Breast epithelium (tissue), 4 donors: ENCODE data around the gene GLE1. TPM values are rescaled to one million over a fixed set of nuclear protein-coding genes. Genes with fewer than 3 reads are reported as not detected.

Experiments
- DNase-seq, 2 donors: peaks; one replicate each; pipeline ENCODE4 v3.0.0-alpha.2; 2019; ENCODE audit warnings: low spot score in 2 of 2
- H3K27ac ChIP-seq, 2 donors: fragments of 200-600 bp; sonication (generic) in 1 of 2; one replicate each; pipeline ENCODE4 v1.5.1; 2016 to 2019; ENCODE audit warnings: mild to moderate bottlenecking in 1 of 2
- H3K27me3 ChIP-seq, 2 donors: fragments of 200-600 bp; sonication (generic) in 1 of 2; one replicate each; pipeline versions ENCODE4 v1.5.1 to v1.6.0; 2017 to 2019; ENCODE audit warnings: control low read depth in 1 of 2, mild to moderate bottlenecking in 1 of 2
- H3K36me3 ChIP-seq: fragments of 200-600 bp; one replicate; pipeline ENCODE4 v1.5.1; 2019
- H3K4me1 ChIP-seq, 2 donors: fragments of 200-600 bp; sonication (generic); one replicate each; pipeline ENCODE4 v1.5.1; 2016 to 2019; ENCODE audit warnings: control low read depth in 1 of 2
- H3K4me3 ChIP-seq, 3 donors: fragments of 200-600 bp; sonication (generic); 1 replicate in 2 of 3; 2 replicates in 1 of 3; pipeline ENCODE4 v1.5.1; 2016 to 2019; ENCODE audit warnings: mild to moderate bottlenecking in 3 of 3, moderate library complexity in 2 of 3
- H3K9me3 ChIP-seq, 2 donors: fragments of 200-600 bp; sonication (generic) in 1 of 2; one replicate each; pipeline ENCODE4 v1.5.1; 2016 to 2019; ENCODE audit warnings: control low read depth in 1 of 2
- CTCF ChIP-seq, 3 donors: fragments of 450-650 bp; IDR thresholded peaks; one replicate each; pipeline ENCODE4 v1.5.1; 2016 to 2017; ENCODE audit warnings: antibody characterized with exemption in 3 of 3, mild to moderate bottlenecking in 3 of 3, moderate library complexity in 3 of 3
- POLR2A ChIP-seq: fragments of 450-650 bp; IDR thresholded peaks from one replicate; pipeline ENCODE4 v1.6.1; 2016; ENCODE audit warnings: antibody characterized with exemption, mild to moderate bottlenecking, moderate library complexity
- POLR2AphosphoS5 ChIP-seq, 3 donors: sonication (generic); formaldehyde crosslinking; IDR thresholded peaks; one replicate each; pipeline ENCODE4 v1.6.1; 2017; ENCODE audit warnings: antibody characterized with exemption in 3 of 3
- intact Hi-C: fragments of 100-400 bp; cut with DNase I; formaldehyde crosslinking; loops from one replicate; pipeline ENCODE4 v1.15.1; 2023; ENCODE audit warnings: low total_unique reads
- total RNA-seq, 3 donors: library from RNA; depleted of rRNA; stranded (reverse); fragments of >200 nt; gene quantifications; one replicate each; pipeline ENCODE4 v1.1.0, GENCODE V29; 2016

The GLE1 gene
- total RNA-seq, 3 donors from 2014 or later, result 22.9 to 31.9 (median 26.7) TPM

DNA sequence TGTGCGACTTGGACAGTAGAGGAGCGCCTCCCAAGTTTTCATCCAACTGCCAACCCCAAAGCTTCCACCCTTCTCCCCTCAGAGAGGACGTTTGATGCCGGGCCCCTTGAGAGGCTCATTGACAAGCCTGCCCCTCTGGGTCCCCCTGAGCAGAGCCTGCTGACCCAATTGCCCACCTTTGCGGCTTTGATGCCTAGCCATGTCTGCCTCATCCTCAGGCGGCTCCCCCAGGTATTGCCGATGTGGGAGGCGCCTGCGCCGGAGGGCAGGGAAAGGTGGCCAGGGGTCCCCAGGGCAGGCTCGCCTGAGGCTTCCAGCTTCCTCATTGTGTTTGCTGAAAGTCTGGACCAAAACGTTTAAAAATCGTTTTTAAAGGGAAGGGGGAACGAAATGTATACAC is 47.3 kb upstream of the GLE1 start:
- intact Hi-C loops, result no loop called here
- no peaks in the 10 kb centered on the region for H3K9me3 ChIP-seq
- H3K4me3 ChIP-seq, result peak overlapping the region; percentile 78 to 83 (median 80)
- no peak for DNase-seq
- H3K36me3 ChIP-seq, result no peaks in the 10 kb centered on the region
- H3K4me1 ChIP-seq, result peaks cover 5 to 7% of the 10 kb centered on the region in 2 donors
- TF ChIP-seq POLR2AphosphoS5 (IDR thresholded peaks at IDR 0.05) (no peak), CTCF (IDR thresholded peaks at IDR 0.05) (no peak), POLR2A (no peak)
- no peaks in the 10 kb centered on the region for H3K27me3 ChIP-seq
- H3K27ac ChIP-seq, result no peak overlapping the region

GRCh38 chr9:128459011-128459410 is 45.5 kb upstream of the GLE1 start:
- no peaks in the 10 kb centered on the region for H3K27me3 ChIP-seq
- H3K4me3 ChIP-seq, result no peak overlapping the region
- no peak for DNase-seq
- H3K27ac ChIP-seq, result no peak overlapping the region
- intact Hi-C loops, result no loop called here
- H3K36me3 ChIP-seq, result no peaks in the 10 kb centered on the region
- TF ChIP-seq CTCF (IDR thresholded peaks at IDR 0.05), result no peak
- no peak for TF ChIP-seq POLR2AphosphoS5 (IDR thresholded peaks at IDR 0.05)
- TF ChIP-seq POLR2A, result no peak
- H3K9me3 ChIP-seq, result no peaks in the 10 kb centered on the region
- H3K4me1 ChIP-seq, result peaks cover 5 to 7% of the 10 kb centered on the region in 2 donors

GRCh38 chr9:128469070-128469469 is 35.4 kb upstream of the GLE1 start:
- Histone ChIP-seq H3K9me3 (no peaks in the 10 kb centered on the region), H3K4me3 (no peak overlapping the region), H3K27ac (no peak overlapping the region), H3K4me1 (no peaks in the 10 kb centered on the region), H3K36me3 (no peaks in the 10 kb centered on the region), H3K27me3 (no peaks in the 10 kb centered on the region)
- intact Hi-C loops, result no loop called here
- TF ChIP-seq POLR2AphosphoS5 (IDR thresholded peaks at IDR 0.05) (no peak), POLR2A (no peak), CTCF (IDR thresholded peaks at IDR 0.05) (no peak)
- no peak for DNase-seq

DNA sequence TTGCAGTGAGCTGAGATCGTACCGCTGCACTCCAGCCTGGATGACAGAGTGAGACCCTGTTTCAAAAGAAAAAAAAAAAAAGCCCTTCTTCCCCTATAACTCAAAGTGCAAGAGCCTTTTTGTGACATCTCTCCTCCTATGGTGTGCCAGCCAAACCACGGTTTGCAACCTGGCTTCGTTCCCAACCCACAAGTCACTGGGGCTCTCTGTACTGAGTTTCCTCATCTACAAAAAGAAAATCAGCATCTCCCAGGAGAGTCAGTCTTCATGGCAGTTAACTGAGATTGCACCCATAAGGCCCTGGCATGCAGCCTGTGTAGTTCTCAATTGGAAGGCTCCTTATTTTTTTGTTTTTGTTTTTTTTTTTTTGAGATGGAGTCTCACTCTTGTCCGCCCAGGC is 34.0 kb upstream of the GLE1 start:
- TF ChIP-seq POLR2A (no peak), CTCF (IDR thresholded peaks at IDR 0.05) (no peak), POLR2AphosphoS5 (IDR thresholded peaks at IDR 0.05) (no peak)
- intact Hi-C loops, result no loop called here
- Histone ChIP-seq H3K4me1 (no peaks in the 10 kb centered on the region), H3K4me3 (no peak overlapping the region), H3K27me3 (no peaks in the 10 kb centered on the region), H3K9me3 (no peaks in the 10 kb centered on the region), H3K27ac (no peak overlapping the region), H3K36me3 (no peaks in the 10 kb centered on the region)
- DNase-seq, result no peak

GRCh38 chr9:128473104-128473503 is 31.4 kb upstream of the GLE1 start:
- TF ChIP-seq CTCF (IDR thresholded peaks at IDR 0.05), result no peak
- no peak for TF ChIP-seq POLR2A
- no peak for TF ChIP-seq POLR2AphosphoS5 (IDR thresholded peaks at IDR 0.05)

More at GRCh38 chr9:128473104-128473503, 31.4 kb upstream of the GLE1 start:
- Histone ChIP-seq H3K27ac (no peak overlapping the region), H3K9me3 (no peaks in the 10 kb centered on the region), H3K36me3 (no peaks in the 10 kb centered on the region), H3K4me3 (no peak overlapping the region), H3K27me3 (no peaks in the 10 kb centered on the region), H3K4me1 (no peaks in the 10 kb centered on the region)
- intact Hi-C loops, result no loop called here
- no peak for DNase-seq
